Liver (tissue), 9 donors: ENCODE data around the gene DDX42. TPM values are rescaled to one million over a fixed set of nuclear protein-coding genes. Genes with fewer than 3 reads are reported as not detected.

Experiments used
- DNase-seq: peaks from one replicate; pipeline ENCODE4 v3.0.0-alpha.2; 2017; ENCODE audit warnings: low spot score
- H3K27ac ChIP-seq, 2 donors: one replicate each; pipeline ENCODE4 v1.7.0; 2013; ENCODE audit warnings: inconsistent platforms in 2 of 2, low read length in 2 of 2, control low read depth in 1 of 2, low read depth in 1 of 2, mild to moderate bottlenecking in 1 of 2
- H3K27me3 ChIP-seq, 4 donors: one replicate each; pipeline versions ENCODE4 v1.6.1 to v1.7.0; 2013; ENCODE audit warnings: low read length in 3 of 4, inconsistent platforms in 1 of 4, mild to moderate bottlenecking in 1 of 4, moderate library complexity in 1 of 4; ENCODE audit not compliant: control insufficient read depth in 4 of 4, insufficient read depth in 4 of 4
- H3K36me3 ChIP-seq, 4 donors: one replicate each; pipeline versions ENCODE4 v1.6.1 to v1.7.0; 2013; ENCODE audit warnings: low read length in 3 of 4, mild to moderate bottlenecking in 3 of 4, low read depth in 1 of 4, moderate library complexity in 1 of 4; ENCODE audit not compliant: control insufficient read depth in 4 of 4, insufficient read depth in 3 of 4
- H3K4me1 ChIP-seq, 4 donors: one replicate each; pipeline versions ENCODE4 v1.6.1 to v1.7.0; 2013; ENCODE audit warnings: low read length in 3 of 4, mild to moderate bottlenecking in 3 of 4, moderate library complexity in 1 of 4; ENCODE audit not compliant: control insufficient read depth in 4 of 4, insufficient read depth in 4 of 4
- H3K4me3 ChIP-seq, 3 donors: one replicate each; pipeline versions ENCODE4 v1.6.1 to v1.7.0; 2013; ENCODE audit warnings: low read length in 3 of 3, control low read depth in 1 of 3, low read depth in 1 of 3, mild to moderate bottlenecking in 1 of 3
- H3K9ac ChIP-seq, 2 donors: one replicate each; pipeline ENCODE4 v1.7.0; 2013; ENCODE audit warnings: low read length in 2 of 2, mild to moderate bottlenecking in 2 of 2, moderate library complexity in 2 of 2, control low read depth in 1 of 2, low read depth in 1 of 2
- H3K9me3 ChIP-seq, 4 donors: one replicate each; pipeline versions ENCODE4 v1.6.1 to v1.7.0; 2013; ENCODE audit warnings: low read length in 3 of 4; ENCODE audit not compliant: control insufficient read depth in 4 of 4
- ATF3 ChIP-seq: IDR thresholded peaks from 2 replicates; pipeline ENCODE4 v1.6.1; 2016; ENCODE audit warnings: antibody characterized with exemption
- CTCF ChIP-seq: fragments of 150-350 bp; IDR thresholded peaks from 2 replicates; pipeline ENCODE4 v1.5.1; 2017; ENCODE audit warnings: improper control_type of control experiment, low read depth, low read length; ENCODE audit not compliant: missing input control
- EGR1 ChIP-seq, 2 donors: IDR thresholded peaks; 2 replicates each; pipeline ENCODE4 v1.6.1; 2016 to 2018; ENCODE audit warnings: antibody characterized with exemption in 2 of 2, low read depth in 2 of 2
- FOXA1 ChIP-seq: IDR thresholded peaks from 2 replicates; pipeline ENCODE4 v1.6.1; 2016; ENCODE audit warnings: antibody characterized with exemption
- FOXA2 ChIP-seq: IDR thresholded peaks from 2 replicates; pipeline ENCODE4 v1.6.1; 2016; ENCODE audit warnings: antibody characterized with exemption
- GABPA ChIP-seq, 2 donors: IDR thresholded peaks in 1 of 2; conservative IDR thresholded peaks in 1 of 2; 2 replicates each; pipeline ENCODE4 v1.6.1; 2016; ENCODE audit warnings: antibody characterized with exemption in 2 of 2, mild to moderate bottlenecking in 1 of 2, moderate library complexity in 1 of 2
- HNF4A ChIP-seq, 2 donors: conservative IDR thresholded peaks; 2 replicates each; pipeline ENCODE4 v1.6.1; 2016; ENCODE audit warnings: antibody characterized with exemption in 2 of 2, mild to moderate bottlenecking in 2 of 2
- HNF4G ChIP-seq: IDR thresholded peaks from 2 replicates; pipeline ENCODE4 v1.6.1; 2016; ENCODE audit warnings: antibody characterized with exemption
- JUND ChIP-seq, 2 donors: IDR thresholded peaks; 2 replicates each; pipeline ENCODE4 v1.6.1; 2016; ENCODE audit warnings: antibody characterized with exemption in 2 of 2
- MAX ChIP-seq: IDR thresholded peaks from 2 replicates; pipeline ENCODE4 v1.6.1; 2016; ENCODE audit warnings: antibody characterized with exemption
- NR2F2 ChIP-seq: IDR thresholded peaks from 2 replicates; pipeline ENCODE4 v1.6.1; 2016; ENCODE audit warnings: antibody characterized with exemption
- RAD21 ChIP-seq, 2 donors: IDR thresholded peaks; 2 replicates each; pipeline ENCODE4 v1.6.1; 2016; ENCODE audit warnings: antibody characterized with exemption in 2 of 2, mild to moderate bottlenecking in 2 of 2
- SP1 ChIP-seq: IDR thresholded peaks from 2 replicates; pipeline ENCODE4 v1.6.1; 2018; ENCODE audit warnings: antibody characterized with exemption, mild to moderate bottlenecking
- TAF1 ChIP-seq: conservative IDR thresholded peaks from 2 replicates; pipeline ENCODE4 v1.6.1; 2016; ENCODE audit warnings: antibody characterized with exemption, mild to moderate bottlenecking
- YY1 ChIP-seq: IDR thresholded peaks from 2 replicates; pipeline ENCODE4 v1.6.1; 2016; ENCODE audit warnings: antibody characterized with exemption, mild to moderate bottlenecking
- WGBS: extraction: QIAGEN DNeasy Blood & Tissue Kit; methylation state at CpG from one replicate; pipeline ENCODE4 v1.1.7; 2013; 5-methylcytosine and 5-hydroxymethylcytosine counted together
- polyA plus RNA-seq, 2 donors: library from polyadenylated mRNA; stranded (reverse) in 1 of 2; unstranded in 1 of 2; fragments of 200-250 nt in 1 of 2; fragments of >200 nt in 1 of 2; fragmentation: Nextera tagmentation in 1 of 2; extraction: Ambion mirVana in 1 of 2; gene quantifications; one replicate each; pipeline versions ENCODE4 v1.2.1 to v1.2.3, GENCODE V29; 2013 to 2015
- total RNA-seq, 2 donors: library from RNA; depleted of rRNA; stranded (reverse); fragments of >200 nt; gene quantifications; one replicate each; pipeline ENCODE4 v1.2.3, GENCODE V29; 2014
- TF ChIP-seq, protein P1 (sequence below): IDR thresholded peaks from 2 replicates; pipeline ENCODE4 v1.6.1; 2016; ENCODE audit warnings: antibody characterized with exemption
- TF ChIP-seq, protein P2 (sequence below): IDR thresholded peaks from 2 replicates; pipeline ENCODE4 v1.6.1; 2016; ENCODE audit warnings: antibody characterized with exemption, mild to moderate bottlenecking
- donor health status: healthy.
- donor health status: healthy.
- donor health status: healthy.
- donor health status: healthy.
- donor health status: healthy.

The DDX42 gene
- total and polyA plus RNA-seq, 4 donors: 15.0 to 64.2 (median 29.9) TPM

DNA sequence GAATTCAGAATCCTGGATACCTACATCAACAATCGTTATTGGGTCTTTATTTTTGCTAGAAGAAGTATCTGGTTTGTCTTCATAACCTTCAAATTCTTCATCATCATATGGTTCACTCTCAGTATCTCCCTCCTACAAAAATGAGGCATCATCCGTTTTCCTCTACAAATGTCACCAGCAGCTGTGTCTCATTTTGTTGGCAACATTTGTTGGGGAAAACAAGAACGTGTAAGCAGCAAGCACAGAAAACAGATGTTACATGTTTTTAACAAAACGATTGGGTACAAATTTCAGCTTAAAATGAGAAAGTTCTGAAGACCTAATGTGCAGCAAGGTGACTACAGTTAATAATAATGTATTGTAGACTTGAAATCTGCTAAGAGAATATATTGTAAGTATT, 9.3 kb upstream of the DDX42 start:
- 85% methylated on average over 4 of the region's 4 CpGs for WGBS

More for the DNA sequence above, 9.3 kb upstream of the DDX42 start:
- no peaks in the 10 kb centered on the region for H3K27me3 ChIP-seq
- H3K4me1 ChIP-seq: peaks cover 0 to 14% (median 11%) of the 10 kb centered on the region in 4 donors
- no peaks in the 10 kb centered on the region for H3K9me3 ChIP-seq
- H3K27ac ChIP-seq: no peak overlapping the region
- H3K4me3 ChIP-seq: no peak overlapping the region
- TF ChIP-seq HNF4A (conservative IDR thresholded peaks at IDR 0.05) (no peak), FOXA1 (no peak), ATF3 (no peak), JUND (IDR thresholded peaks at IDR 0.05) (no peak), SP1 (no peak), FOXA2 (no peak), MAX (no peak), CTCF (no peak), NR2F2 (no peak), GABPA (IDR thresholded peaks at IDR 0.05 in 1 of 2, conservative IDR thresholded peaks at IDR 0.05 in 1 of 2) (no peak), HNF4G (no peak), YY1 (no peak), TAF1 (no peak), EGR1 (IDR thresholded peaks at IDR 0.05; ENCODE audit: low read depth in 2 of 2) (no peak), RAD21 (IDR thresholded peaks at IDR 0.05) (no peak)
- TF ChIP-seq, protein P1, sequence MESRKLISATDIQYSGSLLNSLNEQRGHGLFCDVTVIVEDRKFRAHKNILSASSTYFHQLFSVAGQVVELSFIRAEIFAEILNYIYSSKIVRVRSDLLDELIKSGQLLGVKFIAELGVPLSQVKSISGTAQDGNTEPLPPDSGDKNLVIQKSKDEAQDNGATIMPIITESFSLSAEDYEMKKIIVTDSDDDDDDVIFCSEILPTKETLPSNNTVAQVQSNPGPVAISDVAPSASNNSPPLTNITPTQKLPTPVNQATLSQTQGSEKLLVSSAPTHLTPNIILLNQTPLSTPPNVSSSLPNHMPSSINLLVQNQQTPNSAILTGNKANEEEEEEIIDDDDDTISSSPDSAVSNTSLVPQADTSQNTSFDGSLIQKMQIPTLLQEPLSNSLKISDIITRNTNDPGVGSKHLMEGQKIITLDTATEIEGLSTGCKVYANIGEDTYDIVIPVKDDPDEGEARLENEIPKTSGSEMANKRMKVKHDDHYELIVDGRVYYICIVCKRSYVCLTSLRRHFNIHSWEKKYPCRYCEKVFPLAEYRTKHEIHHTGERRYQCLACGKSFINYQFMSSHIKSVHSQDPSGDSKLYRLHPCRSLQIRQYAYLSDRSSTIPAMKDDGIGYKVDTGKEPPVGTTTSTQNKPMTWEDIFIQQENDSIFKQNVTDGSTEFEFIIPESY: no peak
- TF ChIP-seq, protein P2, sequence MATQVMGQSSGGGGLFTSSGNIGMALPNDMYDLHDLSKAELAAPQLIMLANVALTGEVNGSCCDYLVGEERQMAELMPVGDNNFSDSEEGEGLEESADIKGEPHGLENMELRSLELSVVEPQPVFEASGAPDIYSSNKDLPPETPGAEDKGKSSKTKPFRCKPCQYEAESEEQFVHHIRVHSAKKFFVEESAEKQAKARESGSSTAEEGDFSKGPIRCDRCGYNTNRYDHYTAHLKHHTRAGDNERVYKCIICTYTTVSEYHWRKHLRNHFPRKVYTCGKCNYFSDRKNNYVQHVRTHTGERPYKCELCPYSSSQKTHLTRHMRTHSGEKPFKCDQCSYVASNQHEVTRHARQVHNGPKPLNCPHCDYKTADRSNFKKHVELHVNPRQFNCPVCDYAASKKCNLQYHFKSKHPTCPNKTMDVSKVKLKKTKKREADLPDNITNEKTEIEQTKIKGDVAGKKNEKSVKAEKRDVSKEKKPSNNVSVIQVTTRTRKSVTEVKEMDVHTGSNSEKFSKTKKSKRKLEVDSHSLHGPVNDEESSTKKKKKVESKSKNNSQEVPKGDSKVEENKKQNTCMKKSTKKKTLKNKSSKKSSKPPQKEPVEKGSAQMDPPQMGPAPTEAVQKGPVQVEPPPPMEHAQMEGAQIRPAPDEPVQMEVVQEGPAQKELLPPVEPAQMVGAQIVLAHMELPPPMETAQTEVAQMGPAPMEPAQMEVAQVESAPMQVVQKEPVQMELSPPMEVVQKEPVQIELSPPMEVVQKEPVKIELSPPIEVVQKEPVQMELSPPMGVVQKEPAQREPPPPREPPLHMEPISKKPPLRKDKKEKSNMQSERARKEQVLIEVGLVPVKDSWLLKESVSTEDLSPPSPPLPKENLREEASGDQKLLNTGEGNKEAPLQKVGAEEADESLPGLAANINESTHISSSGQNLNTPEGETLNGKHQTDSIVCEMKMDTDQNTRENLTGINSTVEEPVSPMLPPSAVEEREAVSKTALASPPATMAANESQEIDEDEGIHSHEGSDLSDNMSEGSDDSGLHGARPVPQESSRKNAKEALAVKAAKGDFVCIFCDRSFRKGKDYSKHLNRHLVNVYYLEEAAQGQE: no peak
- DNase-seq: no peak
- no peak overlapping the region for H3K9ac ChIP-seq
- H3K36me3 ChIP-seq: peaks cover 4 to 30% (median 19%) of the 10 kb centered on the region in 4 donors
